Neural cell (in vitro differentiated cells): ENCODE data around the gene EEIG2. TPM values are rescaled to one million over a fixed set of nuclear protein-coding genes. Genes with fewer than 3 reads are reported as not detected.

Experiments
- H2AFZ ChIP-seq: fragments of 200-600, 300-800 bp; sonication (generic), shearing (Covaris generic); 2 replicates; pipeline ENCODE4 v1.6.0; 2014; ENCODE audit warnings: low read depth, mild to moderate bottlenecking, antibody characterized with exemption, low read length, moderate library complexity
- H3F3A ChIP-seq: fragments of 200-600 bp; shearing (Covaris generic); 2 replicates; pipeline ENCODE4 v1.6.1; 2016; ENCODE audit warnings: mild to moderate bottlenecking, moderate library complexity, mixed read lengths, antibody characterized with exemption, low read length; ENCODE audit not compliant: insufficient read depth, poor library complexity, severe bottlenecking
- H3K27ac ChIP-seq: fragments of 200-600, 300-800 bp; sonication (generic), shearing (Covaris generic); 2 replicates; pipeline ENCODE4 v1.5.1; 2014; ENCODE audit warnings: mild to moderate bottlenecking, low read length, moderate library complexity
- H3K27me3 ChIP-seq: fragments of 300-800, 200-600 bp; sonication (generic), shearing (Covaris generic); 2 replicates; pipeline ENCODE4 v1.6.0; 2014; ENCODE audit warnings: mild to moderate bottlenecking, low read depth, low read length, moderate library complexity; ENCODE audit not compliant: insufficient read depth
- H3K36me3 ChIP-seq: fragments of 300-800, 200-600 bp; sonication (generic), shearing (Covaris generic); 2 replicates; pipeline ENCODE4 v1.5.1; 2014; ENCODE audit warnings: mild to moderate bottlenecking, antibody characterized with exemption, low read length, moderate library complexity; ENCODE audit not compliant: insufficient read depth
- H3K4me2 ChIP-seq: fragments of 300-800, 200-600 bp; sonication (generic), shearing (Covaris generic); 2 replicates; pipeline ENCODE4 v1.6.0; 2014; ENCODE audit warnings: mild to moderate bottlenecking, low read length
- H3K4me3 ChIP-seq: fragments of 300-800, 200-600 bp; sonication (generic), shearing (Covaris generic); 2 replicates; pipeline ENCODE4 v1.5.1; 2014; ENCODE audit warnings: mild to moderate bottlenecking, low read length, moderate library complexity
- H3K79me2 ChIP-seq: fragments of 200-600 bp; shearing (Covaris generic); replicated peaks from 2 replicates; pipeline ENCODE4 v1.6.0; 2014; ENCODE audit warnings: mild to moderate bottlenecking, low read length, moderate library complexity; ENCODE audit not compliant: insufficient read depth
- H3K9ac ChIP-seq: fragments of 300-800, 200-600 bp; sonication (generic), shearing (Covaris generic); 2 replicates; pipeline ENCODE4 v1.6.1; 2016; ENCODE audit warnings: mild to moderate bottlenecking, low read length, mixed read lengths
- H3K9me2 ChIP-seq: fragments of 200-600 bp; shearing (Covaris generic); 2 replicates; pipeline ENCODE4 v1.6.1; 2016; ENCODE audit warnings: mild to moderate bottlenecking, low read length, mixed read lengths; ENCODE audit not compliant: insufficient read depth
- H3K9me3 ChIP-seq: fragments of 200-600, 300-800 bp; sonication (generic), shearing (Covaris generic); 2 replicates; pipeline ENCODE4 v1.6.1; 2016; ENCODE audit warnings: mild to moderate bottlenecking, mixed run types, low read length, moderate library complexity, mixed read lengths
- H4K20me1 ChIP-seq: fragments of 200-600 bp; shearing (Covaris generic); 2 replicates; pipeline ENCODE4 v1.6.1; 2016; ENCODE audit warnings: mild to moderate bottlenecking, mixed run types; ENCODE audit not compliant: insufficient read depth
- EP300 ChIP-seq: fragments of 450-650 bp; conservative IDR thresholded peaks from 2 replicates; pipeline ENCODE4 v1.6.1; 2014; ENCODE audit warnings: antibody characterized with exemption, mild to moderate bottlenecking, moderate library complexity; ENCODE audit not compliant: poor library complexity, severe bottlenecking
- EZH2 ChIP-seq: fragments of 200-600, 300-800 bp; shearing (Covaris generic), sonication (generic); IDR thresholded peaks from 2 replicates; pipeline ENCODE4 v1.6.1; 2014; ENCODE audit warnings: antibody characterized with exemption, low read length, borderline replicate concordance, mild to moderate bottlenecking; ENCODE audit not compliant: insufficient read depth, poor library complexity, severe bottlenecking
- MXI1 ChIP-seq: fragments of 450-650 bp; conservative IDR thresholded peaks from 2 replicates; pipeline ENCODE4 v1.6.1; 2014; ENCODE audit warnings: antibody characterized with exemption, mild to moderate bottlenecking; ENCODE audit not compliant: poor library complexity, severe bottlenecking
- POLR2AphosphoS5 ChIP-seq: IDR thresholded peaks from 2 replicates; pipeline ENCODE4 v1.6.1; 2012
- RAD21 ChIP-seq: fragments of 450-650 bp; conservative IDR thresholded peaks from 2 replicates; pipeline ENCODE4 v1.6.1; 2014; ENCODE audit warnings: antibody characterized with exemption, mild to moderate bottlenecking, moderate library complexity
- SMC3 ChIP-seq: fragments of 450-650 bp; conservative IDR thresholded peaks from 2 replicates; pipeline ENCODE4 v1.6.1; 2014; ENCODE audit warnings: antibody characterized with exemption, mild to moderate bottlenecking, moderate library complexity; ENCODE audit not compliant: poor library complexity
- TAF1 ChIP-seq: IDR thresholded peaks from 2 replicates; pipeline ENCODE4 v1.6.1; 2012; ENCODE audit warnings: low read depth
- polyA plus RNA-seq: library from polyadenylated mRNA; depleted of rRNA; stranded (reverse); fragments of >200 nt; gene quantifications from 2 replicates; pipeline ENCODE4 v1.2.3, GENCODE V29; 2014
- TF ChIP-seq, protein P1 (sequence below): fragments of 450-650 bp; IDR thresholded peaks from 2 replicates; pipeline ENCODE4 v1.5.1; 2014; ENCODE audit warnings: antibody characterized with exemption, mild to moderate bottlenecking, moderate library complexity; ENCODE audit not compliant: poor library complexity, severe bottlenecking
- TF ChIP-seq, protein P2 (sequence below): IDR thresholded peaks from 2 replicates; pipeline ENCODE4 v1.6.1; 2012; ENCODE audit warnings: borderline replicate concordance

EEIG2 gene
- polyA plus RNA-seq, 1 donor from 2014 or later: 13.1 TPM

DNA sequence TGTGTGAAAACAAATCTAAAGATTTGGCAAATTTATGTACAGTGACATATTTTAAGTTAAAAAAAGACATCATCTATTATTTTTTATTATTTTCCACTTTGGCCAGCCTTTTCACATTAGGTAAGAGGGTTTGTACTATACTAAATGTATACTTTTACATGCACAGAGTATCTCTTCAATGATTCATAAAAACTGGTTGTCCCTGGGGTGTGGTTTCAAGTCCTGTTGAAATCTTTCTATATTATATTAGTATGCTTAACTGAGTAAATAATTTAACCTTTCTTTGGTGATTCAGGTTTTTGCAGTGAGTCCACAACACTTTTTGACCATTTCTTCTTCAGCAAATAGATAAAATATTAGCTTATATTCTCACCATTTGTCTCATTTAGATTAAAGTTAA is 45.7 kb downstream of the EEIG2 start:
- H3K9me3 ChIP-seq: no peaks in the 10 kb centered on the region
- no peaks in the 10 kb centered on the region for H3K79me2 ChIP-seq
- no peaks in the 10 kb centered on the region for H3F3A ChIP-seq
- no peak overlapping the region for H3K9ac ChIP-seq
- TF ChIP-seq POLR2AphosphoS5 (no peak), EP300 (no peak), RAD21 (no peak)
- TF ChIP-seq, protein P1, sequence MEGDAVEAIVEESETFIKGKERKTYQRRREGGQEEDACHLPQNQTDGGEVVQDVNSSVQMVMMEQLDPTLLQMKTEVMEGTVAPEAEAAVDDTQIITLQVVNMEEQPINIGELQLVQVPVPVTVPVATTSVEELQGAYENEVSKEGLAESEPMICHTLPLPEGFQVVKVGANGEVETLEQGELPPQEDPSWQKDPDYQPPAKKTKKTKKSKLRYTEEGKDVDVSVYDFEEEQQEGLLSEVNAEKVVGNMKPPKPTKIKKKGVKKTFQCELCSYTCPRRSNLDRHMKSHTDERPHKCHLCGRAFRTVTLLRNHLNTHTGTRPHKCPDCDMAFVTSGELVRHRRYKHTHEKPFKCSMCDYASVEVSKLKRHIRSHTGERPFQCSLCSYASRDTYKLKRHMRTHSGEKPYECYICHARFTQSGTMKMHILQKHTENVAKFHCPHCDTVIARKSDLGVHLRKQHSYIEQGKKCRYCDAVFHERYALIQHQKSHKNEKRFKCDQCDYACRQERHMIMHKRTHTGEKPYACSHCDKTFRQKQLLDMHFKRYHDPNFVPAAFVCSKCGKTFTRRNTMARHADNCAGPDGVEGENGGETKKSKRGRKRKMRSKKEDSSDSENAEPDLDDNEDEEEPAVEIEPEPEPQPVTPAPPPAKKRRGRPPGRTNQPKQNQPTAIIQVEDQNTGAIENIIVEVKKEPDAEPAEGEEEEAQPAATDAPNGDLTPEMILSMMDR: no peak
- TF ChIP-seq, protein P2, sequence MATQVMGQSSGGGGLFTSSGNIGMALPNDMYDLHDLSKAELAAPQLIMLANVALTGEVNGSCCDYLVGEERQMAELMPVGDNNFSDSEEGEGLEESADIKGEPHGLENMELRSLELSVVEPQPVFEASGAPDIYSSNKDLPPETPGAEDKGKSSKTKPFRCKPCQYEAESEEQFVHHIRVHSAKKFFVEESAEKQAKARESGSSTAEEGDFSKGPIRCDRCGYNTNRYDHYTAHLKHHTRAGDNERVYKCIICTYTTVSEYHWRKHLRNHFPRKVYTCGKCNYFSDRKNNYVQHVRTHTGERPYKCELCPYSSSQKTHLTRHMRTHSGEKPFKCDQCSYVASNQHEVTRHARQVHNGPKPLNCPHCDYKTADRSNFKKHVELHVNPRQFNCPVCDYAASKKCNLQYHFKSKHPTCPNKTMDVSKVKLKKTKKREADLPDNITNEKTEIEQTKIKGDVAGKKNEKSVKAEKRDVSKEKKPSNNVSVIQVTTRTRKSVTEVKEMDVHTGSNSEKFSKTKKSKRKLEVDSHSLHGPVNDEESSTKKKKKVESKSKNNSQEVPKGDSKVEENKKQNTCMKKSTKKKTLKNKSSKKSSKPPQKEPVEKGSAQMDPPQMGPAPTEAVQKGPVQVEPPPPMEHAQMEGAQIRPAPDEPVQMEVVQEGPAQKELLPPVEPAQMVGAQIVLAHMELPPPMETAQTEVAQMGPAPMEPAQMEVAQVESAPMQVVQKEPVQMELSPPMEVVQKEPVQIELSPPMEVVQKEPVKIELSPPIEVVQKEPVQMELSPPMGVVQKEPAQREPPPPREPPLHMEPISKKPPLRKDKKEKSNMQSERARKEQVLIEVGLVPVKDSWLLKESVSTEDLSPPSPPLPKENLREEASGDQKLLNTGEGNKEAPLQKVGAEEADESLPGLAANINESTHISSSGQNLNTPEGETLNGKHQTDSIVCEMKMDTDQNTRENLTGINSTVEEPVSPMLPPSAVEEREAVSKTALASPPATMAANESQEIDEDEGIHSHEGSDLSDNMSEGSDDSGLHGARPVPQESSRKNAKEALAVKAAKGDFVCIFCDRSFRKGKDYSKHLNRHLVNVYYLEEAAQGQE: no peak
- H3K4me2 ChIP-seq: no peak overlapping the region
- no peaks in the 10 kb centered on the region for H3K27me3 ChIP-seq
- H3K27ac ChIP-seq: no peak overlapping the region
- H4K20me1 ChIP-seq: no peaks in the 10 kb centered on the region
- H3K4me3 ChIP-seq: no peak overlapping the region
- no peaks in the 10 kb centered on the region for H3K36me3 ChIP-seq
- no peaks in the 10 kb centered on the region for H3K9me2 ChIP-seq
- H2AFZ ChIP-seq: no peak overlapping the region

GRCh38 chr1:108606478-108606877 is 46.6 kb downstream of the EEIG2 start:
- H3K4me3 ChIP-seq: no peak overlapping the region
- H3K9me2 ChIP-seq: no peaks in the 10 kb centered on the region
- TF ChIP-seq SMC3 (no peak), EZH2 (no peak), TAF1 (no peak)
- no peaks in the 10 kb centered on the region for H4K20me1 ChIP-seq
- no peaks in the 10 kb centered on the region for H3K27me3 ChIP-seq
- no peak overlapping the region for H3K9ac ChIP-seq
- H3K79me2 ChIP-seq: no peaks in the 10 kb centered on the region
- H3K9me3 ChIP-seq: no peaks in the 10 kb centered on the region
- H3K36me3 ChIP-seq: no peaks in the 10 kb centered on the region
- H3K4me2 ChIP-seq: no peak overlapping the region
- no peak overlapping the region for H3K27ac ChIP-seq
- H2AFZ ChIP-seq: no peak overlapping the region
- H3F3A ChIP-seq: no peaks in the 10 kb centered on the region

GRCh38 chr1:108609483-108610049 is 49.7 kb downstream of the EEIG2 start:
- H3K4me2 ChIP-seq: no peak overlapping the region
- no peaks in the 10 kb centered on the region for H3K9me2 ChIP-seq
- TF ChIP-seq SMC3: no peak
- no peak for TF ChIP-seq RAD21
- TF ChIP-seq, protein P2: no peak
- no peak for TF ChIP-seq MXI1
- TF ChIP-seq EZH2: no peak
- TF ChIP-seq TAF1: no peak
- no peak overlapping the region for H3K27ac ChIP-seq
- no peak overlapping the region for H2AFZ ChIP-seq
- H3K79me2 ChIP-seq: no peaks in the 10 kb centered on the region
- H3K9ac ChIP-seq: no peak overlapping the region
- H3K4me3 ChIP-seq: no peak overlapping the region
- no peaks in the 10 kb centered on the region for H4K20me1 ChIP-seq
- H3K9me3 ChIP-seq: no peaks in the 10 kb centered on the region
- no peaks in the 10 kb centered on the region for H3F3A ChIP-seq
- H3K27me3 ChIP-seq: no peaks in the 10 kb centered on the region
- no peaks in the 10 kb centered on the region for H3K36me3 ChIP-seq
